ENCODE results near the gene GID8.
A peak's percentile ranks its signal among the peaks of the same experiment; 100 is the strongest.

The GID8 gene

DNA sequence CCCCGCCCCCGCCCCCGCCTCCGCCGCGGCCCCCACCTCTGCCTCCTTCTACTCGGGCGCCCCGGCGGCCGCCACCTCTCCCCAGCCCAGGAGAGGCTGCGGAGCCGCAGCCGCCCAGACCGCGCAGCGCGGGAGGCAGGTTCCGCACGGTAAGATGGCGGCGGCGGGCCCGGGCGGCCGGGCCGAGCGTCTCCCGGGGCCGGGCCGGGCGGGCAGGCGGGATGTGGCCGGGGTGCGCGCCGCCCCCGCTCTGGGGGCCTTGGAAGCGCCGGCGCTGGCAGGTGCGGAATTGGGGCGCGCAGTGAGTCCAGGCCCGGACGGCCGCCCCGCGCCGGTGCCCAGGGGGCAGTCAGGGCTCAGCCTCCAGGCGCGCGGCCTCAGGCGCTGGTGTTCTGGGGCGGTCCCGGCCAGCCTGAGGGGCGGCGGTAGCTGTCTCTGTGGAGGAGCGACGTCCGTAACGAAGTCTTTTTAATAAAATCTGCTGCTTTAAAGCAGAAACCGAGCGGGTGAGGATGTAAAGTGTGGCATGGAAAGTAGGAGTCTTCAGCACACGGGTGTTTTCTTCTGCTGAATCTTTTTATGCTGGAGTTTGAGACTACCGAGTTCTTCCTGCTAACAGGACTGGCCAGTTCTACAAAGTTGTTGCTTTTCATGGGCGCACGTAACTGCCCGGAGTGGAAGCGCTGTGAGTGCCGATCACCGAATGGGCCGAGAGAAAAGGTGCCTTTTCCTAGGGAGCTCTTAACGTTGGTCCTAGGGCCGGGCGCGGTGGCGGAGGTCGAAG, at the start of gene GID8:
Gene GID8, plus strand, starts transcription at position 43 of the 784 bp plus-strand sequence. CDS start 3,356 bp downstream, outside the sequence.
- DNase-seq (ENCODE audit: low spot score): no peak
- Histone ChIP-seq H3K27ac (peak within 1 kb of the TSS; percentile 85 to 97), H3K4me3 (peak within 1 kb of the TSS; percentile 93)
- TF ChIP-seq CTCF (IDR thresholded peaks at IDR 0.05): no peak

DNA sequence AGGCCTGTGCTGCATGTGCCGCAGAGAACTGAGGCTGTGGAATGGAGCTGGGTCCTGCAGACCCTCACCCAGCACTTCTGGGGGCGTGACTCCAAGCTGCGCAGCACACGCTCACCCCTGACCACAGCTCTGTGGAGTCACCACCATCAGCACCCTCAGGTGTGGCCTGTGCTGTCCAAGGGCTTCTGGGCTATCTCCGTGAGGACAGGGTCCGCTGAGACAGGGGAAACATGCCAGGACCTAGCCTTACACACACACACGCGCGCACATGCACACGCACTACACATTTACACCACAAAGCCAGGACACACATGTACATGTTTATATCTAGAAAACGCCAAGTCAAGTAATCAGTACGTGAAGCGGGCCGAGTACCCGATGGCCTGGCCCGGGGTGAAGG, 49.5 kb upstream of the GID8 start:
- no peak overlapping the region for H3K27ac ChIP-seq
- no peak overlapping the region for H3K4me3 ChIP-seq
- no peak for TF ChIP-seq CTCF (IDR thresholded peaks at IDR 0.05)
- DNase-seq (ENCODE audit: low spot score): no peak

DNA sequence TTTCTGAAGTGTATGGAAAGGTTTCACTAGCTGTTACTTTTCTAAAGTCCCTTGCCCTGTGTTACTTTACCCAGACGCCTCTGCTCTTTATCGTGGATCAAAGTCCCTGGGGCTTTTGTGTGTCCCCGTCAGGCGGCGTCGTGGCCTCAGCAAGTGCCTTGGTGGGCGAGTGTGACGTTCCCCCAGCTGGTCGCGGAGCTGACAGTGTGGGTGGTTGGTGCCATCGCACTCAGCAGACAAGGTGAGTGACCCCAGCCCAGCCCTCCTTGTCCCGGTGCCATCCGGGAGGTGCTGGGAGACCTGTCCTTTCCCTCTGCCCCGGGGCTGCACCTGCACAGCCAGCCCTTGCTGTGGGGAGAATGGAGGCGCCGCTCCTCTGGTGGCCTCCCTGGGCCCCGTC, 49.0 kb upstream of the GID8 start:
- TF ChIP-seq CTCF (IDR thresholded peaks at IDR 0.05): no peak
- Histone ChIP-seq H3K4me3 (no peak overlapping the region), H3K27ac (no peak overlapping the region)
- no peak for DNase-seq (ENCODE audit: low spot score)

GRCh38 chr20:62889411-62889810, 48.5 kb upstream of the GID8 start:
- no peak overlapping the region for H3K4me3 ChIP-seq
- no peak for DNase-seq (ENCODE audit: low spot score)
- TF ChIP-seq CTCF (IDR thresholded peaks at IDR 0.05): no peak
- no peak overlapping the region for H3K27ac ChIP-seq

- Histone ChIP-seq H3K4me3 (no peak overlapping the region), H3K27ac (no peak overlapping the region)
- no peak for TF ChIP-seq CTCF (IDR thresholded peaks at IDR 0.05)
- no peak for DNase-seq (ENCODE audit: low spot score)
Observed at GRCh38 chr20:62889871-62890270, 48.1 kb upstream of the GID8 start.

DNA sequence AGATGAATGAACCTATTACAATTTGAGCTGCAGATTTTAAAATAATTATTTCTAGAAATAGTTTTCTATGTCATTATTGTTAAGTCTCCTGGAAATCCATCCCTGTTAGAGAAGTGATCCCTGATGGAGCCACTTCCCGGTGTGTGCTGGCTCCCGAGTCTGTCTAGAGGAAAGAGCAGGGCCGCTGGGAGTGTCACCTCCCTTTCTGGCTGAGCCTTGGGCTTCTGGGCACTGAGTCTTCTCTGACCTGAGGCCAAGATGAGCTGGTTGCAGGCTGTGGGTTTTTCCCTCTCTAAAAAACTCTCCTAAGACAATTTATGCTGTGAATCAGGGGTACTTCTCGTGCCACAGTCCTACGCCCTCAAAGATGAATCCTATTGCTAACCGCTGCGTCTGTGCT, 47.5 kb upstream of the GID8 start:
- Histone ChIP-seq H3K4me3 (no peak overlapping the region), H3K27ac (no peak overlapping the region)
- no peak for DNase-seq (ENCODE audit: low spot score)
- no peak for TF ChIP-seq CTCF (IDR thresholded peaks at IDR 0.05)

- Histone ChIP-seq H3K27ac (no peak overlapping the region), H3K4me3 (no peak overlapping the region)
- no peak for DNase-seq (ENCODE audit: low spot score)
- no peak for TF ChIP-seq CTCF (IDR thresholded peaks at IDR 0.05)
Observed at GRCh38 chr20:62891111-62891510, 46.8 kb upstream of the GID8 start.
